A673 (cell line): ENCODE results near the gene LGR6. TPM values are rescaled to one million over a fixed set of nuclear protein-coding genes. Genes with fewer than 3 reads are reported as not detected.

Experiments
- BruUV-seq: library from RNA; stranded (reverse); fragments of 400-500 nt; replicated peaks from 2 replicates; lab custom pipeline; 2021; lab: Mats Ljungman, UMichigan
- CTCF ChIA-PET: fragments of 300-600 bp; sonication (Branson Sonifier 250); formaldehyde crosslinking; loops from one replicate; lab custom pipeline; 2022; ENCODE audit warnings: antibody characterized with exemption; lab: Charles Lee
- POLR2A ChIA-PET: fragments of 300-600 bp; sonication (Branson Sonifier 250); formaldehyde crosslinking; loops from one replicate; lab custom pipeline; 2022; ENCODE audit warnings: antibody characterized with exemption; ENCODE audit not compliant: low non-redundant PET; lab: Charles Lee
- DNase-seq: peaks from one replicate; pipeline ENCODE4 v3.0.0-alpha.2; 2015; ENCODE audit warnings: low spot score
- H3K27ac ChIP-seq: fragments of 200-600 bp; sonication (generic); 2 replicates; pipeline ENCODE4 v1.5.1; 2016; ENCODE audit warnings: mixed run types, low read depth, mild to moderate bottlenecking, mixed read lengths, antibody characterized with exemption, low read length; ENCODE audit not compliant: poor library complexity, severe bottlenecking
- H3K27me3 ChIP-seq: fragments of 200-600 bp; sonication (generic); replicated peaks from 2 replicates; pipeline ENCODE4 v1.6.1; 2017; ENCODE audit warnings: mixed run types, low read depth, mild to moderate bottlenecking, mixed read lengths, antibody characterized with exemption, low read length; ENCODE audit not compliant: insufficient read depth, poor library complexity
- H3K36me3 ChIP-seq: fragments of 200-600 bp; sonication (generic); 2 replicates; pipeline ENCODE4 v1.6.1; 2016; ENCODE audit warnings: mixed run types, mild to moderate bottlenecking, mixed read lengths, antibody characterized with exemption, low read length; ENCODE audit not compliant: insufficient read depth, poor library complexity, severe bottlenecking
- H3K4me1 ChIP-seq: fragments of 200-600 bp; sonication (generic); 2 replicates; pipeline ENCODE4 v1.6.1; 2017; ENCODE audit warnings: mixed run types, mild to moderate bottlenecking, mixed read lengths, antibody characterized with exemption, low read length; ENCODE audit not compliant: insufficient read depth, poor library complexity, severe bottlenecking
- H3K4me3 ChIP-seq: fragments of 200-600 bp; sonication (generic); 2 replicates; pipeline ENCODE4 v1.5.1; 2016; ENCODE audit warnings: low read depth, mixed run types, mild to moderate bottlenecking, mixed read lengths, low read length; ENCODE audit not compliant: poor library complexity, severe bottlenecking
- H3K9me3 ChIP-seq: fragments of 200-600 bp; sonication (generic); 2 replicates; pipeline ENCODE4 v1.6.1; 2016; ENCODE audit warnings: mixed run types, low read depth, mild to moderate bottlenecking, mixed read lengths, antibody characterized with exemption, low read length; ENCODE audit not compliant: poor library complexity, severe bottlenecking
- CTCF ChIP-seq: fragments of 300-800, 200-600 bp; sonication (generic); conservative IDR thresholded peaks from 2 replicates; pipeline ENCODE4 v1.5.1; 2017; ENCODE audit warnings: low read depth, mild to moderate bottlenecking, antibody characterized with exemption, low read length, moderate library complexity, mixed read lengths
- EZH2 ChIP-seq: fragments of 200-600 bp; sonication (generic); IDR thresholded peaks from 2 replicates; pipeline ENCODE4 v1.6.1; 2017; ENCODE audit warnings: borderline replicate concordance, low read depth, mild to moderate bottlenecking, mixed read lengths, antibody characterized with exemption, low read length; ENCODE audit not compliant: poor library complexity, severe bottlenecking
- intact Hi-C: fragments of 100-400 bp; cut with micrococcal nuclease; formaldehyde crosslinking; loops from one replicate; pipeline ENCODE4 v1.10.0; 2022; ENCODE audit not compliant: unreplicated experiment
- total RNA-seq: library from RNA; stranded (reverse); gene quantifications from 2 replicates; pipeline ENCODE4 v1.2.3, GENCODE V29; 2021

LGR6 gene
- total RNA-seq, 1 experiment from 2014 or later = not detected

- TF ChIP-seq EZH2 (no peak), CTCF (no peak)
- Histone ChIP-seq H3K27ac (no peak overlapping the region), H3K27me3 (no peaks in the 10 kb centered on the region), H3K4me3 (no peak overlapping the region), H3K4me1 (peaks cover 12% of the 10 kb centered on the region), H3K9me3 (no peaks in the 10 kb centered on the region), H3K36me3 (no peaks in the 10 kb centered on the region)
- DNase-seq = peak; percentile 67
- ChIA-PET POLR2A (no interaction called here), CTCF (interaction anchor here (0.7 to 1.0 kb wide), 3 partner anchors 30 to 120 kb away, joined by 3 read pairs; partner anchors contain the start of gene UBE2T)
- intact Hi-C loops = no loop called here
- BruUV-seq = no TSS peak
Observed at GRCh38 chr1:202311875-202312635, 118.5 kb downstream of the LGR6 start.

- Histone ChIP-seq H3K4me3 (no peak overlapping the region), H3K36me3 (no peaks in the 10 kb centered on the region), H3K27ac (no peak overlapping the region), H3K9me3 (no peaks in the 10 kb centered on the region), H3K27me3 (no peaks in the 10 kb centered on the region), H3K4me1 (peaks cover 12% of the 10 kb centered on the region)
- ChIA-PET CTCF (interaction anchor here (2.1 kb wide), 1 partner anchor 127 kb away, joined by 13 read pairs; no protein-coding TSS in a partner anchor), POLR2A (interaction anchor here (0.6 kb wide), 1 partner anchor 131 kb away, joined by 5 read pairs; no protein-coding TSS in a partner anchor)
- BruUV-seq = no TSS peak
- TF ChIP-seq EZH2 (no peak), CTCF (peak; percentile 98)
- intact Hi-C loops = loop anchor here (2.0 kb wide), 3 partner anchors 41 to 131 kb away; partner anchors contain the start of gene LGR6
- DNase-seq = peak; percentile 74
Observed at GRCh38 chr1:202315576-202316168, 122.1 kb downstream of the LGR6 start.

- H3K4me3 ChIP-seq = no peak overlapping the region
- TF ChIP-seq CTCF = no peak
- TF ChIP-seq EZH2 = no peak
- no TSS peak for BruUV-seq
- ChIA-PET CTCF (interaction anchor here (1.1 to 2.1 kb wide), 2 partner anchors 123 to 127 kb away, joined by 3 to 13 read pairs; partner anchors contain the start of gene LGR6), POLR2A (interaction anchor here (0.6 kb wide), 1 partner anchor 132 kb away, joined by 5 read pairs; no protein-coding TSS in a partner anchor)
- intact Hi-C loops = no loop called here
- no peaks in the 10 kb centered on the region for H3K36me3 ChIP-seq
- no peak for DNase-seq
- H3K27me3 ChIP-seq = no peaks in the 10 kb centered on the region
- peaks cover 12% of the 10 kb centered on the region for H3K4me1 ChIP-seq
- no peak overlapping the region for H3K27ac ChIP-seq
- H3K9me3 ChIP-seq = no peaks in the 10 kb centered on the region
Observed at GRCh38 chr1:202316186-202316585, 122.6 kb downstream of the LGR6 start.
